Spleen (tissue), 11 donors: ENCODE measurements around the gene LENG8. TPM values are rescaled to one million over a fixed set of nuclear protein-coding genes. Genes with fewer than 3 reads are reported as not detected.

Source experiments
- DNase-seq: peaks from one replicate; pipeline ENCODE4 v3.0.0-alpha.2; 2020
- H3K27ac ChIP-seq, 8 donors: fragments of 200-600 bp; sonication (generic) in 7 of 8; 1 replicate in 4 of 8; 2 replicates in 4 of 8; pipeline versions ENCODE4 v1.5.0 to v1.8.0; 2016 to 2021; ENCODE audit warnings: inconsistent platforms in 4 of 8, mild to moderate bottlenecking in 4 of 8, moderate library complexity in 1 of 8
- H3K27me3 ChIP-seq, 7 donors: fragments of 200-600 bp; sonication (generic) in 6 of 7; replicated peaks in 1 of 7; 1 replicate in 4 of 7; 2 replicates in 3 of 7; pipeline versions ENCODE4 v1.5.0 to v1.8.0; 2016 to 2021; ENCODE audit warnings: inconsistent platforms in 3 of 7, mild to moderate bottlenecking in 1 of 7
- H3K36me3 ChIP-seq, 6 donors: fragments of 200-600 bp; sonication (generic) in 5 of 6; 1 replicate in 4 of 6; 2 replicates in 2 of 6; pipeline versions ENCODE4 v1.5.0 to v1.8.0; 2016 to 2021; ENCODE audit warnings: inconsistent platforms in 2 of 6
- H3K4me1 ChIP-seq, 6 donors: fragments of 200-600 bp; sonication (generic) in 5 of 6; 1 replicate in 3 of 6; 2 replicates in 3 of 6; pipeline versions ENCODE4 v1.5.0 to v1.8.0; 2016 to 2021; ENCODE audit warnings: inconsistent platforms in 3 of 6
- H3K4me3 ChIP-seq, 8 donors: fragments of 200-600 bp; sonication (generic) in 7 of 8; 1 replicate in 4 of 8; 2 replicates in 4 of 8; pipeline versions ENCODE4 v1.5.0 to v1.8.0; 2016 to 2021; ENCODE audit warnings: inconsistent platforms in 4 of 8, mild to moderate bottlenecking in 4 of 8, moderate library complexity in 2 of 8
- H3K9me3 ChIP-seq, 8 donors: fragments of 200-600 bp; sonication (generic) in 7 of 8; 1 replicate in 4 of 8; 2 replicates in 4 of 8; pipeline versions ENCODE4 v1.5.0 to v1.8.0; 2016 to 2021; ENCODE audit warnings: inconsistent platforms in 4 of 8
- CTCF ChIP-seq, 11 experiments: fragments of 200-600 bp in 7 of 11; fragments of 450-650 bp in 4 of 11; sonication (generic) in 4 of 11; IDR thresholded peaks in 8 of 11; conservative IDR thresholded peaks in 3 of 11; 1 replicate in 7 of 11; 2 replicates in 4 of 11; pipeline versions ENCODE4 v1.4.0 to v1.8.0; 2016 to 2021; ENCODE audit warnings: antibody characterized with exemption in 11 of 11, inconsistent platforms in 4 of 11, mild to moderate bottlenecking in 1 of 11
- POLR2A ChIP-seq, 3 donors: fragments of 450-650 bp; IDR thresholded peaks; one replicate each; pipeline ENCODE4 v1.5.1; 2017; ENCODE audit warnings: antibody characterized with exemption in 3 of 3, mild to moderate bottlenecking in 1 of 3
- POLR2AphosphoS5 ChIP-seq, 3 donors: sonication (generic); formaldehyde crosslinking; IDR thresholded peaks; one replicate each; pipeline ENCODE4 v1.5.1; 2017; ENCODE audit warnings: antibody characterized with exemption in 3 of 3
- WGBS, 5 donors: extraction: QIAGEN DNeasy Blood & Tissue Kit in 3 of 5; methylation state at CpG; one replicate each; pipeline versions ENCODE4 v1.1.5 to v1.1.7; 2013 to 2018; 5-methylcytosine and 5-hydroxymethylcytosine counted together
- intact Hi-C: fragments of 100-400 bp; cut with DNase I; formaldehyde crosslinking; loops from one replicate; pipeline ENCODE4 v1.15.0; 2023; ENCODE audit warnings: low total_unique reads
- polyA plus RNA-seq, 3 donors: library from polyadenylated mRNA; stranded (reverse); fragments of 200-250 nt; gene quantifications; one replicate each; pipeline ENCODE4 v1.2.1, GENCODE V29; 2013
- total RNA-seq, 7 donors: library from RNA; depleted of rRNA in 3 of 7; stranded (reverse); fragments of >200 nt in 3 of 7; fragmentation: NEBNext Ultra II Directional in 4 of 7; extraction: Animal tissue kit (Norgen Biotek cat#: 25700) in 4 of 7; gene quantifications; one replicate each; pipeline versions ENCODE4 v1.1.0 to v1.2.1, GENCODE V29; 2016 to 2021
- donor health status: healthy with polysubstance abuse.
- donor health status: DM: no; HTN: no; CAD: no; lungs with moderate emphysema.
- donor health status: DM: no; HTN: no; CAD: no.
- donor health status: Bipolar disorder and iron deficiency.
- donor health status: healthy.
- donor health status: DM: no; HTN: no; CAD: no.
- donor health status: DM: yes; HTN: yes; CAD: no.

LENG8 gene
- total and polyA plus RNA-seq, 10 donors: 69.2 to 293 (median 178) TPM

DNA sequence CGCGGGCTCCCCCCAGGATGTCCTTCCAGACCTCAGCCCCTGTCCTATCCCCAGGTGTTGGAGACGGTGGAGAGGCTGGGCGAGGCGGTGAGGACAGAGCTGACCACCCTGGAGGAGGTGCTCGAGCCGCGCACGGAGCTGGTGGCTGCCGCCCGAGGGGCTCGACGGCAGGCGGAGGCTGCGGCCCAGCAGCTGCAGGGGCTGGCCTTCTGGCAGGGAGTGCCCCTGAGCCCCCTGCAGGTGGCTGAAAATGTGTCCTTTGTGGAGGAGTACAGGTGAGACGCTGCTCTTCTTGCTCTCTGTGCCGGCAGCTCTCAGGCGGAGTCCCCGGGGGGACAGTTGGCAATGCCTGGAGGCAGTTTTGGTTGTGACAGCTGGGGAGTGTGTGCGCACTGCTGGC is 26.9 kb upstream of the LENG8 start:
- no peak for DNase-seq
- H3K9me3 ChIP-seq: no peaks in the 10 kb centered on the region
- peaks cover 0 to 30% (median 16%) of the 10 kb centered on the region in 6 donors for H3K4me1 ChIP-seq
- WGBS, 5 donors: 78 to 91% (median 83%) methylated on average over 10 to 20 of the region's 20 CpGs
- no peak overlapping the region for H3K27ac ChIP-seq
- no peak overlapping the region for H3K4me3 ChIP-seq
- no peaks in the 10 kb centered on the region for H3K36me3 ChIP-seq
- TF ChIP-seq POLR2A (IDR thresholded peaks at IDR 0.05) (no peak), POLR2AphosphoS5 (IDR thresholded peaks at IDR 0.05) (no peak), CTCF (IDR thresholded peaks at IDR 0.05 in 8 of 11, conservative IDR thresholded peaks at IDR 0.05 in 3 of 11) (no peak)
- intact Hi-C loops: no loop called here
- peaks cover 0 to 95% (median 38%) of the 10 kb centered on the region in 7 donors for H3K27me3 ChIP-seq

- Histone ChIP-seq H3K4me3 (no peak overlapping the region), H3K4me1 (peaks cover 0 to 11% (median 1%) of the 10 kb centered on the region in 6 donors), H3K9me3 (no peaks in the 10 kb centered on the region), H3K27me3 (peaks cover 0 to 94% (median 50%) of the 10 kb centered on the region in 7 donors), H3K36me3 (no peaks in the 10 kb centered on the region), H3K27ac (no peak overlapping the region)
- intact Hi-C loops: no loop called here
- 81 to 89% (median 87%) methylated on average over 13 to 14 of the region's 14 CpGs for WGBS, 5 donors
- DNase-seq: no peak
- no peak for TF ChIP-seq POLR2A (IDR thresholded peaks at IDR 0.05)
- no peak for TF ChIP-seq POLR2AphosphoS5 (IDR thresholded peaks at IDR 0.05)
- TF ChIP-seq CTCF (IDR thresholded peaks at IDR 0.05 in 8 of 11, conservative IDR thresholded peaks at IDR 0.05 in 3 of 11): no peak
Measured at GRCh38 chr19:54424201-54424600, 24.8 kb upstream of the LENG8 start.

GRCh38 chr19:54424660-54425381 is 24.2 kb upstream of the LENG8 start:
- H3K27me3 ChIP-seq: peaks cover 0 to 94% (median 52%) of the 10 kb centered on the region in 7 donors
- H3K27ac ChIP-seq: no peak overlapping the region
- H3K9me3 ChIP-seq: no peaks in the 10 kb centered on the region
- no peak overlapping the region for H3K4me3 ChIP-seq
- intact Hi-C loops: no loop called here
- no peak for DNase-seq
- 88 to 91% (median 89%) methylated on average over 30 to 36 of the region's 36 CpGs for WGBS, 5 donors
- peaks cover 0 to 12% (median under 1%) of the 10 kb centered on the region in 6 donors for H3K4me1 ChIP-seq
- H3K36me3 ChIP-seq: no peaks in the 10 kb centered on the region
- TF ChIP-seq POLR2A (IDR thresholded peaks at IDR 0.05): no peak

- TF ChIP-seq POLR2AphosphoS5 (IDR thresholded peaks at IDR 0.05) (no peak), POLR2A (IDR thresholded peaks at IDR 0.05) (no peak), CTCF (IDR thresholded peaks at IDR 0.05 in 8 of 11, conservative IDR thresholded peaks at IDR 0.05 in 3 of 11) (no peak)
- no peak overlapping the region for H3K4me3 ChIP-seq
- no peaks in the 10 kb centered on the region for H3K36me3 ChIP-seq
- H3K9me3 ChIP-seq: no peaks in the 10 kb centered on the region
- peaks cover 0 to 13% (median 6%) of the 10 kb centered on the region in 6 donors for H3K4me1 ChIP-seq
- no peak for DNase-seq
- peaks cover 0 to 94% (median 52%) of the 10 kb centered on the region in 7 donors for H3K27me3 ChIP-seq
- WGBS, 5 donors: 56 to 71% (median 60%) methylated on average over 5 of the region's 5 CpGs
- H3K27ac ChIP-seq: no peak overlapping the region
- intact Hi-C loops: no loop called here
Measured at GRCh38 chr19:54425382-54425723, 23.6 kb upstream of the LENG8 start.
